ENCODE measurements around the gene PNPLA1.

GRCh38 chr6:36235862-36236261 lies 34.0 kb upstream of the PNPLA1 start:
- TF ChIP-seq, protein P1, sequence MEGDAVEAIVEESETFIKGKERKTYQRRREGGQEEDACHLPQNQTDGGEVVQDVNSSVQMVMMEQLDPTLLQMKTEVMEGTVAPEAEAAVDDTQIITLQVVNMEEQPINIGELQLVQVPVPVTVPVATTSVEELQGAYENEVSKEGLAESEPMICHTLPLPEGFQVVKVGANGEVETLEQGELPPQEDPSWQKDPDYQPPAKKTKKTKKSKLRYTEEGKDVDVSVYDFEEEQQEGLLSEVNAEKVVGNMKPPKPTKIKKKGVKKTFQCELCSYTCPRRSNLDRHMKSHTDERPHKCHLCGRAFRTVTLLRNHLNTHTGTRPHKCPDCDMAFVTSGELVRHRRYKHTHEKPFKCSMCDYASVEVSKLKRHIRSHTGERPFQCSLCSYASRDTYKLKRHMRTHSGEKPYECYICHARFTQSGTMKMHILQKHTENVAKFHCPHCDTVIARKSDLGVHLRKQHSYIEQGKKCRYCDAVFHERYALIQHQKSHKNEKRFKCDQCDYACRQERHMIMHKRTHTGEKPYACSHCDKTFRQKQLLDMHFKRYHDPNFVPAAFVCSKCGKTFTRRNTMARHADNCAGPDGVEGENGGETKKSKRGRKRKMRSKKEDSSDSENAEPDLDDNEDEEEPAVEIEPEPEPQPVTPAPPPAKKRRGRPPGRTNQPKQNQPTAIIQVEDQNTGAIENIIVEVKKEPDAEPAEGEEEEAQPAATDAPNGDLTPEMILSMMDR (IDR thresholded peaks at IDR 0.05): no peak
- TF ChIP-seq ZFX (IDR thresholded peaks at IDR 0.05; ENCODE audit: borderline replicate concordance): no peak

All from 22Rv1 (cell line).